GM19397 (cell line): ENCODE results near the gene PKNOX2.

Source experiments
- ATAC-seq: cut with Tn5 transposase; IDR thresholded peaks from one replicate; pipeline ENCODE4 v1.9.1; 2021; ENCODE audit warnings: mild to moderate bottlenecking, moderate library complexity; ENCODE audit not compliant: unreplicated experiment

PKNOX2 gene

GRCh38 chr11:125228445-125228844 is 63.9 kb downstream of the PKNOX2 start:
- no peak for ATAC-seq

- ATAC-seq: no peak
Observed at GRCh38 chr11:125228993-125229392, 64.4 kb downstream of the PKNOX2 start.

GRCh38 chr11:125229916-125230315 is 65.4 kb downstream of the PKNOX2 start:
- ATAC-seq: no peak

GRCh38 chr11:125233116-125233515 is 68.6 kb downstream of the PKNOX2 start:
- no peak for ATAC-seq

- ATAC-seq: no peak
Observed at GRCh38 chr11:125233736-125234275, 69.3 kb downstream of the PKNOX2 start.

GRCh38 chr11:125235071-125235471 is 70.5 kb downstream of the PKNOX2 start:
- ATAC-seq: no peak

GRCh38 chr11:125236072-125236825 is 71.7 kb downstream of the PKNOX2 start:
- no peak for ATAC-seq

- ATAC-seq: no peak
Observed at GRCh38 chr11:125239585-125240560, 75.3 kb downstream of the PKNOX2 start.

GRCh38 chr11:125241104-125241503 is 76.6 kb downstream of the PKNOX2 start:
- no peak for ATAC-seq

GRCh38 chr11:125242141-125242775 is 77.7 kb downstream of the PKNOX2 start:
- ATAC-seq: no peak

GRCh38 chr11:125244166-125244565 is 79.6 kb downstream of the PKNOX2 start:
- ATAC-seq: no peak

GRCh38 chr11:125245299-125245698 is 80.7 kb downstream of the PKNOX2 start:
- ATAC-seq: no peak

- no peak for ATAC-seq
Observed at GRCh38 chr11:125247431-125247830, 82.9 kb downstream of the PKNOX2 start.

- ATAC-seq: no peak
Observed at GRCh38 chr11:125250318-125251213, 86.0 kb downstream of the PKNOX2 start.

GRCh38 chr11:125251214-125251545 is 86.6 kb downstream of the PKNOX2 start:
- ATAC-seq: no peak

GRCh38 chr11:125251956-125252355 is 87.4 kb downstream of the PKNOX2 start:
- ATAC-seq: no peak

- no peak for ATAC-seq
Observed at GRCh38 chr11:125253289-125253688, 88.7 kb downstream of the PKNOX2 start.

GRCh38 chr11:125253795-125254525 is 89.4 kb downstream of the PKNOX2 start:
- no peak for ATAC-seq

GRCh38 chr11:125256541-125257189 is 92.1 kb downstream of the PKNOX2 start:
- no peak for ATAC-seq
